K562 (cell line): ENCODE results near the gene MAP3K14. TPM values are rescaled to one million over a fixed set of nuclear protein-coding genes. Genes with fewer than 3 reads are reported as not detected.

Experiments used
- ATAC-seq: fragments of 200-7000 bp; cut with Tn5 transposase; 3 replicates; pipeline ENCODE4 v1.9.1; 2020; ENCODE audit warnings: moderate library complexity
- BruUV-seq: library from RNA; stranded (reverse); fragments of 400-500 nt; replicated peaks from 2 replicates; lab custom pipeline; 2021; lab: Mats Ljungman, UMichigan
- CTCF ChIA-PET: fragments of 300-600 bp; formaldehyde crosslinking; extraction: SDS; loops from one replicate; lab custom pipeline; 2021; ENCODE audit warnings: low intra/inter-chr PET ratio; lab: Yijun Ruan, JAX
- POLR2A ChIA-PET: fragments of 300-600, 350-650 bp; sonication (Branson Sonifier 250); formaldehyde crosslinking; extraction: SDS; loops from one replicate; lab custom pipeline; 2021; ENCODE audit warnings: antibody characterized with exemption, inconsistent platforms; lab: Yijun Ruan, JAX
- DNase-seq, 4 experiments: peaks; one replicate each; pipeline versions ENCODE4 v3.0.0 to v3.0.0-alpha.2; 2011 to 2018; ENCODE audit warnings: low spot score in 3 of 4, mixed read lengths in 3 of 4; ENCODE audit errors: extremely low read depth in 1 of 4
- FAIRE-seq: peaks from 2 replicates; lab custom pipeline; 2011; peaks lifted over from hg19 to GRCh38; lab: Jason Lieb, UNC
- H2AFZ ChIP-seq: 2 replicates; pipeline ENCODE4 v1.6.0; 2011; ENCODE audit warnings: low read depth, low read length, control low read depth, inconsistent platforms
- H3K27ac ChIP-seq: fragments of 200-600 bp; 3 replicates; pipeline ENCODE4 v1.8.0; 2011; ENCODE audit warnings: low read depth, mild to moderate bottlenecking, control low read depth, inconsistent platforms, low read length, moderate library complexity, mixed read lengths; ENCODE audit errors: extremely low read depth
- H3K27me3 ChIP-seq, 2 experiments: fragments of 300-600 bp in 1 of 2; 2 replicates in 1 of 2; 3 replicates in 1 of 2; pipeline versions ENCODE4 v1.6.0 to v1.8.0; 2011; ENCODE audit warnings: inconsistent platforms in 2 of 2, low read length in 2 of 2, mild to moderate bottlenecking in 1 of 2, mixed read lengths in 1 of 2, moderate library complexity in 1 of 2; ENCODE audit not compliant: control insufficient read depth in 2 of 2, insufficient read depth in 2 of 2
- H3K36me3 ChIP-seq: fragments of 300-600 bp; 3 replicates; pipeline ENCODE4 v1.8.0; 2011; ENCODE audit warnings: mild to moderate bottlenecking, low read length, inconsistent platforms; ENCODE audit not compliant: control insufficient read depth, insufficient read depth
- H3K4me1 ChIP-seq, 2 experiments: fragments of 200-600 bp in 1 of 2; replicated peaks in 1 of 2; 2 replicates in 1 of 2; 3 replicates in 1 of 2; pipeline versions ENCODE4 v1.5.1 to v1.8.0; 2011; ENCODE audit warnings: inconsistent platforms in 2 of 2, low read length in 2 of 2, mild to moderate bottlenecking in 1 of 2, mixed read lengths in 1 of 2, moderate library complexity in 1 of 2; ENCODE audit not compliant: control insufficient read depth in 2 of 2, insufficient read depth in 2 of 2
- H3K4me2 ChIP-seq: 2 replicates; pipeline ENCODE4 v1.6.1; 2011; ENCODE audit warnings: low read length, control low read depth, inconsistent platforms, mixed read lengths; ENCODE audit not compliant: insufficient read depth
- H3K4me3 ChIP-seq: fragments of 200-600 bp; sonication (generic), shearing (Covaris generic); 2 replicates; pipeline ENCODE4 v1.5.1; 2016; ENCODE audit warnings: control low read depth, inconsistent platforms
- H3K79me2 ChIP-seq: fragments of 200-600 bp; 3 replicates; pipeline ENCODE4 v1.8.0; 2011; ENCODE audit warnings: low read length, inconsistent platforms; ENCODE audit not compliant: control insufficient read depth, insufficient read depth
- H3K9ac ChIP-seq, 2 experiments: 2 replicates each; pipeline versions ENCODE4 v1.6.0 to v1.6.1; 2011; ENCODE audit warnings: low read depth in 2 of 2, low read length in 2 of 2, control low read depth in 1 of 2, inconsistent platforms in 1 of 2, mild to moderate bottlenecking in 1 of 2, mixed read lengths in 1 of 2; ENCODE audit not compliant: insufficient read depth in 1 of 2
- H3K9me1 ChIP-seq: one replicate; pipeline ENCODE4 v1.6.0; 2011; ENCODE audit warnings: inconsistent platforms, mild to moderate bottlenecking, low read length, moderate library complexity; ENCODE audit not compliant: control insufficient read depth, insufficient read depth
- H3K9me3 ChIP-seq: replicated peaks from 2 replicates; pipeline ENCODE4 v1.5.1; 2011; ENCODE audit warnings: low read depth, low read length, inconsistent platforms; ENCODE audit not compliant: control insufficient read depth, insufficient read depth
- H4K20me1 ChIP-seq: replicated peaks from 2 replicates; pipeline ENCODE4 v1.6.1; 2011; ENCODE audit warnings: low read length, inconsistent platforms, mixed read lengths; ENCODE audit not compliant: control insufficient read depth, insufficient read depth
- ATF6 ChIP-seq: sonication (generic); formaldehyde crosslinking; IDR thresholded peaks from 2 replicates; pipeline ENCODE4 v1.4.0; 2020; ENCODE audit warnings: mild to moderate bottlenecking, missing genetic modification reagents
- COPS2 ChIP-seq: fragments of 450-650 bp; conservative IDR thresholded peaks from 2 replicates; pipeline ENCODE4 v1.6.1; 2016; ENCODE audit warnings: mild to moderate bottlenecking, moderate library complexity
- GABPB1 ChIP-seq: sonication (generic); formaldehyde crosslinking; IDR thresholded peaks from 2 replicates; pipeline ENCODE4 v1.8.0; 2022; ENCODE audit warnings: mild to moderate bottlenecking, missing genetic modification reagents
- GTF2B ChIP-seq: IDR thresholded peaks from 2 replicates; pipeline ENCODE4 v1.6.1; 2011; ENCODE audit not compliant: insufficient read length; ENCODE audit errors: extremely low read depth
- NR1H2 ChIP-seq: sonication (generic); formaldehyde crosslinking; IDR thresholded peaks from 2 replicates; pipeline ENCODE4 v1.4.0; 2020; ENCODE audit warnings: mild to moderate bottlenecking, missing genetic modification reagents
- POLR2G ChIP-seq: fragments of 200-400 bp; formaldehyde crosslinking; IDR thresholded peaks from 2 replicates; pipeline ENCODE4 v1.6.1; 2017; ENCODE audit warnings: low read depth, mild to moderate bottlenecking, antibody characterized with exemption, low read length, moderate library complexity
- PURB ChIP-seq: sonication (generic); formaldehyde crosslinking; IDR thresholded peaks from 2 replicates; pipeline ENCODE4 v1.9.0; 2021; ENCODE audit warnings: low read depth, mild to moderate bottlenecking, missing genetic modification reagents
- RBFOX2 ChIP-seq: fragments of 200-400 bp; formaldehyde crosslinking; IDR thresholded peaks from 2 replicates; pipeline ENCODE4 v1.6.1; 2017; ENCODE audit warnings: low read depth, mild to moderate bottlenecking, low read length, moderate library complexity
- RBM14 ChIP-seq: fragments of 200-400 bp; formaldehyde crosslinking; IDR thresholded peaks from 2 replicates; pipeline ENCODE4 v1.6.1; 2018; ENCODE audit warnings: low read depth, mild to moderate bottlenecking, low read length, moderate library complexity, borderline replicate concordance; ENCODE audit not compliant: insufficient read depth
- SREBF2 ChIP-seq: sonication (generic); formaldehyde crosslinking; IDR thresholded peaks from 2 replicates; pipeline ENCODE4 v1.4.0; 2020; ENCODE audit warnings: mild to moderate bottlenecking, missing genetic modification reagents
- SRF ChIP-seq, 2 experiments: fragments of 250-450, 450-650 bp in 1 of 2; sonication (Bioruptor Pico) in 1 of 2; sonication (generic) in 1 of 2; formaldehyde crosslinking; IDR thresholded peaks; 2 replicates each; pipeline versions ENCODE4 v1.5.0 to v1.5.1; 2020 to 2022; ENCODE audit warnings: mild to moderate bottlenecking in 1 of 2, missing genetic modification reagents in 1 of 2
- ZNF77 ChIP-seq: fragments of 250-450 bp; sonication (Bioruptor Pico); IDR thresholded peaks from 2 replicates; pipeline ENCODE4 v1.5.0; 2020
- WGBS: fragments of 100-300 bp; shearing (Covaris generic); methylation state at CpG from one replicate; pipeline ENCODE4 v1.1.6; 2016; ENCODE audit warnings: low coverage, mixed read lengths; ENCODE audit not compliant: insufficient coverage; ENCODE audit errors: missing lambda C conversion rate; 5-methylcytosine and 5-hydroxymethylcytosine counted together
- in situ Hi-C: fragments of 300-500 bp; cut with MboI; formaldehyde crosslinking; loops from 4 replicates; pipeline ENCODE4 v1.15.0; 2018; ENCODE audit warnings: inconsistent platforms, mixed read lengths
- intact Hi-C: fragments of 100-400 bp; cut with micrococcal nuclease; formaldehyde crosslinking; loops from 2 replicates; pipeline ENCODE4 v1.14.2; 2022
- polyA plus RNA-seq, 8 experiments: library from polyadenylated mRNA; depleted of rRNA in 4 of 8; stranded (reverse) in 5 of 8; unstranded in 3 of 8; fragments of >200 nt; fragmentation: Nextera tagmentation in 2 of 8; fragmentation: Illumina TruSeq in 1 of 8; extraction: Ambion mirVana in 2 of 8; extraction: Trizol in 1 of 8; gene quantifications; 2 replicates each; pipeline versions ENCODE4 v1.2.1 to v1.2.3, GENCODE V29; 2011 to 2014; ENCODE audit warnings: inconsistent platforms in 1 of 8, missing spikeins in 1 of 8
- total RNA-seq, 7 experiments: library from RNA; depleted of rRNA in 6 of 7; stranded (reverse); fragments of >200 nt in 6 of 7; fragmentation: Illumina TruSeq in 2 of 7; extraction: Trizol in 2 of 7; gene quantifications; 2 replicates each; pipeline versions ENCODE4 v1.2.1 to v1.2.3, GENCODE V29; 2011 to 2021; ENCODE audit warnings: low replicate concordance in 1 of 7

Gene MAP3K14
- total and polyA plus RNA-seq, 9 of the 15 experiments (the other 6 are each of a cell fraction or from before 2014, with no cell fraction given) = 0.45 to 8.7 (median 3.2) TPM

- H3K9ac ChIP-seq = peak overlapping the region in 1 of 2 experiments; percentile 20; a peak in 1 of 4 replicates
- no peak overlapping the region for H3K4me3 ChIP-seq
- no peak for FAIRE-seq
- H3K36me3 ChIP-seq = peaks cover 46% of the 10 kb centered on the region; the same call in 2 of the 3 replicates
- H3K4me2 ChIP-seq = no peak overlapping the region
- H3K27me3 ChIP-seq = no peaks in the 10 kb centered on the region
- peaks cover 0 to 27% of the 10 kb centered on the region in 2 experiments; a peak in 1 of 5 replicates for H3K4me1 ChIP-seq
- DNase-seq = no peak
- H3K9me3 ChIP-seq = no peaks in the 10 kb centered on the region
- no peaks in the 10 kb centered on the region for H3K9me1 ChIP-seq
- no peak for ATAC-seq
- no peak overlapping the region for H2AFZ ChIP-seq
- TF ChIP-seq POLR2G (0 out of 2 replicates have a peak, but pooled peaks have one; percentile 32), GTF2B (no peak)
- TF ChIP-seq, all 486 proteins: peak for 1
- intact Hi-C loops (no loop called here), in situ Hi-C loops (no loop called here)
- POLR2A ChIA-PET = no interaction called here
- Histone ChIP-seq H4K20me1 (no peaks in the 10 kb centered on the region), H3K79me2 (no peaks in the 10 kb centered on the region), H3K27ac (no peak overlapping the region)
- CTCF ChIA-PET = interaction anchor here (1.6 kb wide), 1 partner anchor 22 kb away, joined by 4 read pairs; no protein-coding TSS in a partner anchor
- BruUV-seq = no TSS peak
- 92% methylated on average over 16 of the region's 21 CpGs for WGBS
These were observed 75.9 kb downstream of the MAP3K14 start for GRCh38 chr17:45240905-45241327.

- ChIA-PET POLR2A (interaction anchor here (0.6 to 0.7 kb wide), 2 partner anchors 18 to 103 kb away, joined by 3 read pairs; no protein-coding TSS in a partner anchor), CTCF (no interaction called here)
- intact Hi-C loops = no loop called here
- H4K20me1 ChIP-seq = no peaks in the 10 kb centered on the region
- H3K4me3 ChIP-seq = no peak overlapping the region
- H3K9me3 ChIP-seq = no peaks in the 10 kb centered on the region
- WGBS = 72% methylated on average over 7 of the region's 7 CpGs
- no peak overlapping the region for H2AFZ ChIP-seq
- H3K9ac ChIP-seq = no peak overlapping the region
- FAIRE-seq (no peak), ATAC-seq (no peak), DNase-seq (no peak)
- H3K36me3 ChIP-seq = peaks cover 28% of the 10 kb centered on the region; the same call in 1 of the 3 replicates
- in situ Hi-C loops = no loop called here
- no peaks in the 10 kb centered on the region for H3K9me1 ChIP-seq
- no TSS peak for BruUV-seq
- no peak overlapping the region for H3K27ac ChIP-seq
- no peak overlapping the region for H3K4me2 ChIP-seq
- H3K79me2 ChIP-seq = no peaks in the 10 kb centered on the region
- H3K4me1 ChIP-seq = peaks cover 3 to 23% of the 10 kb centered on the region in 2 experiments; a peak in 2 of 5 replicates
- H3K27me3 ChIP-seq = no peaks in the 10 kb centered on the region
- TF ChIP-seq ATF6 (CRISPR knock-in tag) (no peak), COPS2 (no peak), RBM14 (no peak), ZNF77 (CRISPR knock-in tag) (no peak), RBFOX2 (no peak), NR1H2 (no peak), SRF (CRISPR knock-in tag; IDR thresholded peaks at IDR 0.05) (no peak), PURB (CRISPR knock-in tag) (no peak), GABPB1 (CRISPR knock-in tag) (no peak), SREBF2 (CRISPR knock-in tag) (no peak)
These were observed 78.6 kb downstream of the MAP3K14 start for GRCh38 chr17:45238155-45238774.
